Measurements from ENCODE around the gene PADI4.

DNA sequence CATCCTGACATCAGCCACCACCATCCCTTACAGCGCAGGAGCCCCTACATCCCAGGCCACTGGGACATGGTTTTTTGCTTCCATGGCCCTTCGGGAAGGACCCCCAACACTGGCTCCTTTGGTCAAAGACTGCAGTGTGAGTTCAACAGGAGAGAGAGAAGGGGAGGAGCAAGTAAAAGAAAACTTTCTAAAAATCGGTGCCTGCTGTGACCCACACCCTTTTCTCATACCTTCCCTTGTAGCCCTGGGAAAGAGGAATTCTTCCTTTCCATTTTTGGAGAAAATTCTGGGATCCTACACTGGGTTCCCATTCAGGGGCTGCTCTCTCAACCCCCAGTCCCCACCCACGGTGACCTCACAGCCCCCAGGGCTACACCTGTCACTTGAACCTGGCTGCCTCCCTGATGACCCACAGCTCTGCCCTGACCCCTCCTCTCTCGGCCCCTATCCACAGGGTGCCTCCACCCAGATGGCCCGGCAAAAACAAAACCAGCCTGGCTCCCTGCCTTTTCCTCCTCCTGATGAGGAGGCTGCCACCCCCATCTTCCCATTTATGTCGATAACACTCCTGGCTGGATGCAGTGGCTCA, 7.6 kb downstream of the PADI4 start:
- TF ChIP-seq POLR2A (IDR thresholded peaks at IDR 0.05) = no peak
- TF ChIP-seq, protein P1, sequence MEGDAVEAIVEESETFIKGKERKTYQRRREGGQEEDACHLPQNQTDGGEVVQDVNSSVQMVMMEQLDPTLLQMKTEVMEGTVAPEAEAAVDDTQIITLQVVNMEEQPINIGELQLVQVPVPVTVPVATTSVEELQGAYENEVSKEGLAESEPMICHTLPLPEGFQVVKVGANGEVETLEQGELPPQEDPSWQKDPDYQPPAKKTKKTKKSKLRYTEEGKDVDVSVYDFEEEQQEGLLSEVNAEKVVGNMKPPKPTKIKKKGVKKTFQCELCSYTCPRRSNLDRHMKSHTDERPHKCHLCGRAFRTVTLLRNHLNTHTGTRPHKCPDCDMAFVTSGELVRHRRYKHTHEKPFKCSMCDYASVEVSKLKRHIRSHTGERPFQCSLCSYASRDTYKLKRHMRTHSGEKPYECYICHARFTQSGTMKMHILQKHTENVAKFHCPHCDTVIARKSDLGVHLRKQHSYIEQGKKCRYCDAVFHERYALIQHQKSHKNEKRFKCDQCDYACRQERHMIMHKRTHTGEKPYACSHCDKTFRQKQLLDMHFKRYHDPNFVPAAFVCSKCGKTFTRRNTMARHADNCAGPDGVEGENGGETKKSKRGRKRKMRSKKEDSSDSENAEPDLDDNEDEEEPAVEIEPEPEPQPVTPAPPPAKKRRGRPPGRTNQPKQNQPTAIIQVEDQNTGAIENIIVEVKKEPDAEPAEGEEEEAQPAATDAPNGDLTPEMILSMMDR (IDR thresholded peaks at IDR 0.05) = no peak

All from Peyer's patch (tissue), 4 donors.